Measurements from ENCODE around the gene RBFOX2. TPM values are rescaled to one million over a fixed set of nuclear protein-coding genes. Genes with fewer than 3 reads are reported as not detected.
A peak's percentile ranks its signal among the peaks of the same experiment; 100 is the strongest.

Gene RBFOX2
- total RNA-seq, 1 donor from 2014 or later: 126 TPM

GRCh38 chr22:35928285-35928798 is 100.3 kb downstream of the RBFOX2 start:
- TF ChIP-seq, protein P1, sequence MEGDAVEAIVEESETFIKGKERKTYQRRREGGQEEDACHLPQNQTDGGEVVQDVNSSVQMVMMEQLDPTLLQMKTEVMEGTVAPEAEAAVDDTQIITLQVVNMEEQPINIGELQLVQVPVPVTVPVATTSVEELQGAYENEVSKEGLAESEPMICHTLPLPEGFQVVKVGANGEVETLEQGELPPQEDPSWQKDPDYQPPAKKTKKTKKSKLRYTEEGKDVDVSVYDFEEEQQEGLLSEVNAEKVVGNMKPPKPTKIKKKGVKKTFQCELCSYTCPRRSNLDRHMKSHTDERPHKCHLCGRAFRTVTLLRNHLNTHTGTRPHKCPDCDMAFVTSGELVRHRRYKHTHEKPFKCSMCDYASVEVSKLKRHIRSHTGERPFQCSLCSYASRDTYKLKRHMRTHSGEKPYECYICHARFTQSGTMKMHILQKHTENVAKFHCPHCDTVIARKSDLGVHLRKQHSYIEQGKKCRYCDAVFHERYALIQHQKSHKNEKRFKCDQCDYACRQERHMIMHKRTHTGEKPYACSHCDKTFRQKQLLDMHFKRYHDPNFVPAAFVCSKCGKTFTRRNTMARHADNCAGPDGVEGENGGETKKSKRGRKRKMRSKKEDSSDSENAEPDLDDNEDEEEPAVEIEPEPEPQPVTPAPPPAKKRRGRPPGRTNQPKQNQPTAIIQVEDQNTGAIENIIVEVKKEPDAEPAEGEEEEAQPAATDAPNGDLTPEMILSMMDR (conservative IDR thresholded peaks at IDR 0.05): no peak
- Mint-ChIP-seq H3K4me3 (no peak overlapping the region), H3K27me3 (ENCODE audit: low read depth) (no peaks in the 10 kb centered on the region), H3K4me1 (peaks cover 10% of the 10 kb centered on the region), H3K9me3 (no peaks in the 10 kb centered on the region), H3K27ac (ENCODE audit: unreplicated experiment) (no peak overlapping the region), H3K36me3 (ENCODE audit: low read depth) (no peaks in the 10 kb centered on the region)
- no peak for DNase-seq (ENCODE audit: low read depth, low spot score)

DNA sequence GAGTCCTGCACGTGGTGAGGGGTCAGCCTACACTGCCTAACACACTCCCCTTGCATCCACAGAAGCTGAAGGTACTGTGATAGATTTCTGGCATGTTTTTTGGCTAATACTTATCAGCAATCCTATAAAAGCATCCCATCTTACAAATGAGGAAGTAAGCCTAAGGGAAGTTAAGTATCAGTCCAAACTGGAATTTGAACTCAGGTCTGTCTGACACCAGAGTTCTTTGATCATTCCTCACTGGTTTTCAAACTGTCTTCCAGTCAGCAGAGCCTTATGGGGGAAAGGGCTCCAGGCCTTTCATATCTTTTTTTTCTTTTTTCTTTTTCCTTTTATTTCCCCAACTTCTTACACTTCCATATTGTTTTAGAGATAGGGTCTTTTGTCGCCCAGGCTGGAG is 105.6 kb downstream of the RBFOX2 start:
- Mint-ChIP-seq H3K4me1 (peaks cover 23% of the 10 kb centered on the region), H3K36me3 (ENCODE audit: low read depth) (no peaks in the 10 kb centered on the region)
- TF ChIP-seq, protein P1 (conservative IDR thresholded peaks at IDR 0.05): no peak

DNA sequence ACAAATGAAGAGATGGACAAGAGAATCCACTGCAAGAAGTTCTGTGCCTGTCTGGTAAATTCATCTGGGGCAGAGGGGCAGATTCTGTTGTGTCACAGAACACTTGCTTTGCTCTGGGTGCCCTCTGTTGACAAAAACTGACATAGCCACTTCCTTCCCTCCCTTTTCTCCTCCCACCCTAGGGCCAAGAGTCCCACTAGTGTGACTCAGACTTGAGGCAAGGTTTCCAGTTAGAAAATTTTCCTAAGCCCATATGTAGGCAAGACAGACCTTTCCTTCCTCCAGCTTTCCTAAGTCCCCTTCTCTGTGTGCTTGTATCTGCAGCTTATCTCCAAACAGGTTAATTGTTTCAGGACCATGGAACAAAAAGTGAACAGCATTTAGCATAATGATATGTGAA is 106.8 kb downstream of the RBFOX2 start:
- peak; percentile 28 for DNase-seq (ENCODE audit: low read depth, low spot score)
- peaks cover 35% of the 10 kb centered on the region for H3K4me1 Mint-ChIP-seq

More for the DNA sequence above, 105.6 kb downstream of the RBFOX2 start:
- Mint-ChIP-seq H3K9me3 (no peaks in the 10 kb centered on the region), H3K27me3 (ENCODE audit: low read depth) (no peaks in the 10 kb centered on the region), H3K4me3 (no peak overlapping the region), H3K27ac (ENCODE audit: unreplicated experiment) (no peak overlapping the region)
- no peak for DNase-seq (ENCODE audit: low read depth, low spot score)

GRCh38 chr22:35921044-35921443 is 107.6 kb downstream of the RBFOX2 start:
- Mint-ChIP-seq H3K4me3 (no peak overlapping the region), H3K36me3 (ENCODE audit: low read depth) (no peaks in the 10 kb centered on the region), H3K9me3 (no peaks in the 10 kb centered on the region), H3K27me3 (ENCODE audit: low read depth) (no peaks in the 10 kb centered on the region), H3K27ac (ENCODE audit: unreplicated experiment) (no peak overlapping the region), H3K4me1 (peaks cover 38% of the 10 kb centered on the region)
- TF ChIP-seq, protein P1 (conservative IDR thresholded peaks at IDR 0.05): no peak
- DNase-seq (ENCODE audit: low read depth, low spot score): no peak

More for the DNA sequence above, 106.8 kb downstream of the RBFOX2 start:
- no peak overlapping the region for H3K4me3 Mint-ChIP-seq
- no peaks in the 10 kb centered on the region for H3K27me3 Mint-ChIP-seq (ENCODE audit: low read depth)
- no peaks in the 10 kb centered on the region for H3K9me3 Mint-ChIP-seq
- H3K27ac Mint-ChIP-seq (ENCODE audit: unreplicated experiment): no peak overlapping the region
- TF ChIP-seq, protein P1 (conservative IDR thresholded peaks at IDR 0.05): peak; percentile 66
- no peaks in the 10 kb centered on the region for H3K36me3 Mint-ChIP-seq (ENCODE audit: low read depth)

DNA sequence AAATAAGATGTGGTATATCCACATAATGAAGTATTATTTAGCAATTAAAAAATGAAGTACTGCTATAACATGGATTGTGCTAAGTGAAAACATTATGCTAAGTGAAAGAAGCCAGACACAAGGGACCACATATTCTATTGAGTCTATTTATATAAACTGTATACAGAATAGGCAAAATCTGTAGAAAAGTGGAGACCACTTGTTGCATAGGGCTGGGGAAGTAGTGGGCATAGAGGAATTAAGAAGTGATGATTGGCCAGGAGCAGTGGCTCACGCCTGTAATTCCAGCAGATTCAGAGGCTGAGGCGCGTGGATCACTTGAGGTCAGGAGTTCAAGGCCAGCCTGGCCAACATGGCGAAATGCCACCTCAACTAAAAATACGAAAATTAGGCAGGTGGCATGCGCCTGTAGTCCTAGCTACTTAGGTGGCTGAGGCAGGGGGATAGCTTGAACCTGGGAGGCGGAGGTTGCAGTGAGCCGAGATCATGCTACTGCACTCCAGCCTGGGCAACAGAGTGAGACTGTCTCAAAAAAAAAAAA is 109.6 kb downstream of the RBFOX2 start:
- DNase-seq (ENCODE audit: low read depth, low spot score): no peak
- Mint-ChIP-seq H3K4me3 (no peak overlapping the region), H3K9me3 (no peaks in the 10 kb centered on the region), H3K27me3 (ENCODE audit: low read depth) (no peaks in the 10 kb centered on the region), H3K36me3 (ENCODE audit: low read depth) (no peaks in the 10 kb centered on the region), H3K27ac (ENCODE audit: unreplicated experiment) (no peak overlapping the region), H3K4me1 (peaks cover 57% of the 10 kb centered on the region)
- TF ChIP-seq, protein P1 (conservative IDR thresholded peaks at IDR 0.05): no peak

Data from neural crest cell (in vitro differentiated cells).